Measurements from ENCODE around the gene LAP3. TPM values are rescaled to one million over a fixed set of nuclear protein-coding genes. Genes with fewer than 3 reads are reported as not detected.

Gene LAP3
- total and polyA plus RNA-seq, 4 donors, result 57.5 to 178 (median 110) TPM

GRCh38 chr4:17597517-17597916 is 20.5 kb downstream of the LAP3 start:
- H3K27me3 ChIP-seq (ENCODE audit: control insufficient read depth in 4 of 4, insufficient read depth in 4 of 4, low read length in 3 of 4), result no peaks in the 10 kb centered on the region
- no peak overlapping the region for H3K4me3 ChIP-seq (ENCODE audit: low read depth in 1 of 3, low read length in 3 of 3)
- WGBS, result 82% methylated on average over 7 of the region's 7 CpGs
- no peak for TF ChIP-seq HNF4G (IDR thresholded peaks at IDR 0.05)
- no peak for TF ChIP-seq JUND (IDR thresholded peaks at IDR 0.05)
- peak in 1 of 2 donors; percentile 37 for TF ChIP-seq RAD21 (IDR thresholded peaks at IDR 0.05)
- no peak for TF ChIP-seq FOXA1 (IDR thresholded peaks at IDR 0.05)
- no peak for TF ChIP-seq TAF1 (conservative IDR thresholded peaks at IDR 0.05)
- no peak for TF ChIP-seq SP1 (IDR thresholded peaks at IDR 0.05)
- H3K4me1 ChIP-seq (ENCODE audit: control insufficient read depth in 4 of 4, insufficient read depth in 4 of 4, low read length in 3 of 4), result no peaks in the 10 kb centered on the region
- no peak for DNase-seq (ENCODE audit: low spot score)
- no peaks in the 10 kb centered on the region for H3K9me3 ChIP-seq (ENCODE audit: control insufficient read depth in 4 of 4, low read length in 3 of 4)
- H3K36me3 ChIP-seq (ENCODE audit: control insufficient read depth in 4 of 4, insufficient read depth in 3 of 4, low read depth in 1 of 4, low read length in 3 of 4), result peaks cover 27 to 96% (median 66%) of the 10 kb centered on the region in 4 donors
- H3K9ac ChIP-seq (ENCODE audit: low read depth in 1 of 2, low read length in 2 of 2), result no peak overlapping the region
- no peak overlapping the region for H3K27ac ChIP-seq (ENCODE audit: low read depth in 1 of 2, low read length in 2 of 2)

GRCh38 chr4:17599826-17600225 is 22.8 kb downstream of the LAP3 start:
- WGBS, result 82% methylated on average over 1 of the region's 1 CpG
- H3K36me3 ChIP-seq (ENCODE audit: control insufficient read depth in 4 of 4, insufficient read depth in 3 of 4, low read depth in 1 of 4, low read length in 3 of 4), result peaks cover 24 to 83% (median 61%) of the 10 kb centered on the region in 4 donors
- H3K4me3 ChIP-seq (ENCODE audit: low read depth in 1 of 3, low read length in 3 of 3), result no peak overlapping the region
- TF ChIP-seq YY1 (IDR thresholded peaks at IDR 0.05) (no peak), EGR1 (IDR thresholded peaks at IDR 0.05; ENCODE audit: low read depth in 2 of 2) (no peak), FOXA2 (IDR thresholded peaks at IDR 0.05) (no peak), REST (IDR thresholded peaks at IDR 0.05) (no peak), RXRA (IDR thresholded peaks at IDR 0.05) (no peak), ATF3 (IDR thresholded peaks at IDR 0.05) (no peak), MAX (IDR thresholded peaks at IDR 0.05) (no peak), NR2F2 (IDR thresholded peaks at IDR 0.05) (no peak), TAF1 (conservative IDR thresholded peaks at IDR 0.05) (no peak), HNF4A (conservative IDR thresholded peaks at IDR 0.05) (no peak), HNF4G (IDR thresholded peaks at IDR 0.05) (no peak), SP1 (IDR thresholded peaks at IDR 0.05) (no peak), CTCF (IDR thresholded peaks at IDR 0.05; ENCODE audit: low read depth, low read length, missing input control) (no peak), ZBTB33 (IDR thresholded peaks at IDR 0.05) (no peak), GABPA (IDR thresholded peaks at IDR 0.05 in 1 of 2, conservative IDR thresholded peaks at IDR 0.05 in 1 of 2) (no peak), RAD21 (IDR thresholded peaks at IDR 0.05) (no peak), FOXA1 (IDR thresholded peaks at IDR 0.05) (no peak)
- DNase-seq (ENCODE audit: low spot score), result no peak
- H3K27ac ChIP-seq (ENCODE audit: low read depth in 1 of 2, low read length in 2 of 2), result no peak overlapping the region
- H3K4me1 ChIP-seq (ENCODE audit: control insufficient read depth in 4 of 4, insufficient read depth in 4 of 4, low read length in 3 of 4), result no peaks in the 10 kb centered on the region
- H3K9ac ChIP-seq (ENCODE audit: low read depth in 1 of 2, low read length in 2 of 2), result no peak overlapping the region
- no peaks in the 10 kb centered on the region for H3K9me3 ChIP-seq (ENCODE audit: control insufficient read depth in 4 of 4, low read length in 3 of 4)
- no peaks in the 10 kb centered on the region for H3K27me3 ChIP-seq (ENCODE audit: control insufficient read depth in 4 of 4, insufficient read depth in 4 of 4, low read length in 3 of 4)
